GM12878 (cell line): ENCODE results near the gene TROAP. TPM values are rescaled to one million over a fixed set of nuclear protein-coding genes. Genes with fewer than 3 reads are reported as not detected.

Source experiments
- ATAC-seq: fragments of 200-7000 bp; cut with Tn5 transposase; 3 replicates; pipeline ENCODE4 v1.9.1; 2020; ENCODE audit warnings: mild to moderate bottlenecking, moderate library complexity
- BruUV-seq: library from RNA; stranded (reverse); fragments of 400-500 nt; replicated peaks from 2 replicates; lab custom pipeline; 2021; lab: Mats Ljungman, UMichigan
- CTCF ChIA-PET: fragments of 300-600 bp; sonication (Branson Sonifier 250); formaldehyde crosslinking; extraction: SDS; loops from one replicate; lab custom pipeline; 2021; ENCODE audit warnings: inconsistent platforms; lab: Yijun Ruan, JAX
- POLR2A ChIA-PET: fragments of 350-600 bp; formaldehyde crosslinking; extraction: SDS; loops from one replicate; lab custom pipeline; 2021; ENCODE audit warnings: inconsistent platforms; lab: Charles Lee
- RAD21 ChIA-PET: fragments of 300-600 bp; sonication (Branson Sonifier 250); formaldehyde crosslinking; loops from one replicate; lab custom pipeline; 2023; ENCODE audit warnings: antibody characterized with exemption; ENCODE audit not compliant: unreplicated experiment; lab: Charles Lee
- SMC1A ChIA-PET: fragments of 300-600 bp; sonication (Branson Sonifier 250); formaldehyde crosslinking; loops from one replicate; lab custom pipeline; 2023; ENCODE audit not compliant: unreplicated experiment, uncharacterized antibody; lab: Charles Lee
- DNase-seq: peaks from one replicate; pipeline ENCODE4 v3.0.0-alpha.2; 2011; ENCODE audit warnings: low read depth, low spot score
- FAIRE-seq: peaks from 3 replicates; lab custom pipeline; 2011; peaks lifted over from hg19 to GRCh38; lab: Jason Lieb, UNC
- H2AFZ ChIP-seq: 2 replicates; pipeline ENCODE4 v1.6.0; 2011; ENCODE audit warnings: low read depth, low read length, control low read depth; ENCODE audit not compliant: control insufficient read depth
- H3K27ac ChIP-seq: 2 replicates; pipeline ENCODE4 v1.5.1; 2011; ENCODE audit warnings: control low read depth; ENCODE audit not compliant: control insufficient read depth, insufficient read depth
- H3K27me3 ChIP-seq, 2 experiments: replicated peaks in 1 of 2; 2 replicates each; pipeline versions ENCODE4 v1.6.0 to v1.6.1; 2011; ENCODE audit warnings: low read length in 1 of 2; ENCODE audit not compliant: control insufficient read depth in 2 of 2, insufficient read depth in 2 of 2
- H3K36me3 ChIP-seq, 2 experiments: 2 replicates each; pipeline ENCODE4 v1.5.1; 2011; ENCODE audit warnings: low read length in 1 of 2; ENCODE audit not compliant: control insufficient read depth in 2 of 2, insufficient read depth in 2 of 2
- H3K4me1 ChIP-seq: 2 replicates; pipeline ENCODE4 v1.6.1; 2011; ENCODE audit warnings: mild to moderate bottlenecking, low read length, moderate library complexity, mixed read lengths; ENCODE audit not compliant: control insufficient read depth, insufficient read depth
- H3K4me2 ChIP-seq: 2 replicates; pipeline ENCODE4 v1.6.0; 2011; ENCODE audit warnings: control low read depth; ENCODE audit not compliant: control insufficient read depth, insufficient read depth
- H3K4me3 ChIP-seq: fragments of 200-600 bp; sonication (generic); 2 replicates; pipeline ENCODE4 v1.5.1; 2016
- H3K79me2 ChIP-seq: 2 replicates; pipeline ENCODE4 v1.6.0; 2011; ENCODE audit warnings: low read length; ENCODE audit not compliant: control insufficient read depth, insufficient read depth
- H3K9ac ChIP-seq: 2 replicates; pipeline ENCODE4 v1.8.0; 2011; ENCODE audit warnings: low read length, control low read depth, mixed read lengths; ENCODE audit not compliant: control insufficient read depth, insufficient read depth
- H3K9me3 ChIP-seq: replicated peaks from 3 replicates; pipeline ENCODE4 v1.5.1; 2011; ENCODE audit warnings: mild to moderate bottlenecking, low read length; ENCODE audit not compliant: control insufficient read depth, insufficient read depth
- H4K20me1 ChIP-seq: 2 replicates; pipeline ENCODE4 v1.6.0; 2011; ENCODE audit not compliant: control insufficient read depth, insufficient read depth
- EP300 ChIP-seq, 2 experiments: fragments of 150-350 bp in 1 of 2; IDR thresholded peaks; 2 replicates each; pipeline ENCODE4 v1.6.1; 2011 to 2012; ENCODE audit warnings: low read depth in 2 of 2, low read length in 2 of 2, borderline replicate concordance in 1 of 2, improper control_type of control experiment in 1 of 2, inconsistent platforms in 1 of 2; ENCODE audit not compliant: control insufficient read depth in 1 of 2
- KAT2A ChIP-seq: conservative IDR thresholded peaks from 2 replicates; pipeline ENCODE4 v1.6.1; 2011; ENCODE audit warnings: low read depth, low read length; ENCODE audit not compliant: control insufficient read depth
- LARP7 ChIP-seq: fragments of 450-650 bp; IDR thresholded peaks from 2 replicates; pipeline ENCODE4 v1.6.1; 2017; ENCODE audit warnings: mild to moderate bottlenecking
- NR2C1 ChIP-seq: fragments of 450-650 bp; IDR thresholded peaks from 2 replicates; pipeline ENCODE4 v1.6.1; 2017; ENCODE audit warnings: antibody characterized with exemption, mild to moderate bottlenecking, moderate library complexity
- POLR2A ChIP-seq: IDR thresholded peaks from 2 replicates; pipeline ENCODE4 v1.6.1; 2011; ENCODE audit warnings: low read depth, mild to moderate bottlenecking, low read length
- STAT1 ChIP-seq: fragments of 450-650 bp; conservative IDR thresholded peaks from 2 replicates; pipeline ENCODE4 v1.6.1; 2014; ENCODE audit warnings: antibody characterized with exemption, mild to moderate bottlenecking
- SUPT20H ChIP-seq: IDR thresholded peaks from 2 replicates; pipeline ENCODE4 v1.6.1; 2011; ENCODE audit warnings: low read depth, mild to moderate bottlenecking, low read length, moderate library complexity, borderline replicate concordance; ENCODE audit not compliant: control insufficient read depth
- YBX1 ChIP-seq: fragments of 450-650 bp; IDR thresholded peaks from 2 replicates; pipeline ENCODE4 v1.6.1; 2016; ENCODE audit warnings: antibody characterized with exemption
- ZNF622 ChIP-seq: fragments of 450-650 bp; IDR thresholded peaks from 2 replicates; pipeline ENCODE4 v1.6.1; 2017; ENCODE audit warnings: mild to moderate bottlenecking, inconsistent platforms
- WGBS: methylation state at CpG from one replicate; pipeline ENCODE4 v1.1.6; 2016; ENCODE audit warnings: low lambda C conversion rate; ENCODE audit not compliant: insufficient replicate concordance, insufficient coverage; ENCODE audit errors: missing lambda C conversion rate; 5-methylcytosine and 5-hydroxymethylcytosine counted together
- in situ Hi-C: fragments of 300-500 bp; cut with MboI; formaldehyde crosslinking; loops from 9 replicates; pipeline ENCODE4 v1.14.3; 2018; ENCODE audit warnings: mixed read lengths
- intact Hi-C: fragments of 100-400 bp; cut with micrococcal nuclease; formaldehyde crosslinking; loops from one replicate; pipeline ENCODE4 v1.14.2; 2022; ENCODE audit not compliant: unreplicated experiment
- polyA plus RNA-seq, 11 experiments: library from polyadenylated mRNA; depleted of rRNA in 4 of 11; unstranded in 6 of 11; stranded (reverse) in 5 of 11; fragments of >200 nt; fragmentation: Nextera tagmentation in 4 of 11; fragmentation: Illumina TruSeq in 1 of 11; extraction: Ambion mirVana in 4 of 11; extraction: Trizol in 1 of 11; gene quantifications; 1 replicate in 1 of 11; 2 replicates in 10 of 11; pipeline versions ENCODE4 v1.2.1 to v1.2.3, GENCODE V29; 2011 to 2016; ENCODE audit warnings: inconsistent platforms in 2 of 11, missing spikeins in 2 of 11, low read depth in 1 of 11
- total RNA-seq, 4 experiments: library from RNA; depleted of rRNA in 3 of 4; stranded (reverse); fragments of >200 nt in 3 of 4; fragmentation: Illumina TruSeq in 1 of 4; extraction: Trizol in 1 of 4; gene quantifications; 2 replicates each; pipeline versions ENCODE4 v1.2.1 to v1.2.3, GENCODE V29; 2013 to 2021
- TF ChIP-seq, protein P1 (sequence below): fragments of 450-650 bp; IDR thresholded peaks from 2 replicates; pipeline ENCODE4 v1.6.1; 2016; ENCODE audit warnings: mild to moderate bottlenecking
- TF ChIP-seq, protein P2 (sequence below): IDR thresholded peaks from 2 replicates; pipeline ENCODE4 v1.6.1; 2012; ENCODE audit warnings: low read depth, low read length, improper control_type of control experiment
- TF ChIP-seq, protein P3 (sequence below): IDR thresholded peaks from 2 replicates; pipeline ENCODE4 v1.6.1; 2012; ENCODE audit warnings: low read length, inconsistent platforms
- TF ChIP-seq, protein P4 (sequence below): IDR thresholded peaks from 2 replicates; pipeline ENCODE4 v1.6.1; 2011; ENCODE audit warnings: mild to moderate bottlenecking, low read depth, low read length, moderate library complexity; ENCODE audit not compliant: insufficient replicate concordance
- TF ChIP-seq, protein P5 (sequence below): fragments of 450-650 bp; formaldehyde crosslinking; IDR thresholded peaks from 2 replicates; pipeline ENCODE4 v1.4.0; 2022; ENCODE audit warnings: mild to moderate bottlenecking, moderate library complexity

TROAP gene
- total and polyA plus RNA-seq, 10 of the 15 experiments (the other 5 are each of a cell fraction or from before 2014, with no cell fraction given), result 26.8 to 93.7 (median 52.6) TPM

DNA sequence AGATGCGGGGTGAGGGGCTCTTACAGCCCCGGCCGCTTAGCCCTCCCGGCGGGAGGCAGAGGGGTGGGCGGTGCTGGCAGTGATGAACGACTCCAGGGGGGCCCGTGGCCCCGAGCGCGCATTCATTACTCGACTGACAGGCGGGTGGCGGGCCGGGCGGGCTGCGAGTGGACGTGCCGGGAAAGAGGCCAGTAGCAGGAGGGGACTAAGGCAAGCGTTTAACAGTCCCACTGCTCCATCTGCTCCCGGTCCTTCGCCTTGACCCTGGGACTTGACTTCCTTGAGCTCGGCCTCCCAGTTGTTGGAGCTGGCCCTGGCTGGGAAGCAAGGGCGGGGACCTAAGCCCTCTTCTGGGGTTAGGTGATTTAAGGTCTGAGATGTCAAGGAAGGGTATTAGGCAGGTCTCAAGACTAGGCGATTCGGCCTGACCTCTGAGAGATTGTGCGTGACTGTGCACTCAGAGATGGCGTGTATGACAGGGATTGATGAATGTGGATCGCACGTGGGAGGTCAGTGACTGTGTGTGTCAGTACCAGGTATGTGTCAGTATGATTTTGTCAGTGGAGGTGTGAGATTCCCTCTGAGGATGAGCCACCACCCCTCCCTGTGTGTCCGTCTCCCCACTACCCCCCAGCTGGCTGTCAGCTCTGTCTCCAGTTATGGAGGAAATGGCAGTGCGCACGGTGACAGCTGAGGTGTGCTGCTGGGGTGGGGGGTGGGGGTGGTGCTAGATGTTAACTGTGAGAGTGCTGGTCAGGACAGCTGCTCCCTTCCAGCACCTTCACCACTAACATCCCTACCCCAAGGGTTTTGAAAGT is 20.1 kb downstream of the TROAP start:
- H3K27ac ChIP-seq, result no peak overlapping the region
- ChIA-PET RAD21 (interaction anchor here (1.2 to 3.0 kb wide), 7 partner anchors 11 to 171 kb away, joined by 3 to 25 read pairs (median 8); partner anchors contain the start of gene TROAP), SMC1A (interaction anchor here (0.6 to 3.2 kb wide), 9 partner anchors 11 to 280 kb away, joined by 3 to 22 read pairs (median 4); no protein-coding TSS in a partner anchor), POLR2A (interaction anchor here (0.6 to 2.1 kb wide), 4 partner anchors 9 to 54 kb away, joined by 3 to 9 read pairs (median 5); no protein-coding TSS in a partner anchor), CTCF (interaction anchor here (0.5 to 4.0 kb wide), 27 partner anchors 9 to 279 kb away, joined by 3 to 139 read pairs (median 4); partner anchors contain the start of genes PRPH, SPATS2 and TROAP)
- H3K4me2 ChIP-seq, result peak overlapping the region; percentile 82
- H3K9ac ChIP-seq, result no peak overlapping the region
- H3K27me3 ChIP-seq, result peaks cover 22 to 33% of the 10 kb centered on the region in 2 experiments
- intact Hi-C loops, result loop anchor here (1.0 kb wide), 1 partner anchor 55 kb away; no protein-coding TSS in a partner anchor
- no peaks in the 10 kb centered on the region for H3K36me3 ChIP-seq
- peaks cover 38% of the 10 kb centered on the region for H3K4me1 ChIP-seq
- H4K20me1 ChIP-seq, result no peaks in the 10 kb centered on the region; the same call in none of the 2 replicates
- H2AFZ ChIP-seq, result no peak overlapping the region; the same call in 1 of the 2 replicates
- WGBS, result 3% methylated on average over 31 of the region's 33 CpGs
- no peaks in the 10 kb centered on the region for H3K9me3 ChIP-seq
- FAIRE-seq (peak; percentile 52), DNase-seq (no peak), ATAC-seq (no peak)
- no TSS peak for BruUV-seq
- in situ Hi-C loops, result no loop called here
- H3K79me2 ChIP-seq, result no peaks in the 10 kb centered on the region
- peak overlapping the region; percentile 8; the same call in 1 of the 2 replicates for H3K4me3 ChIP-seq
- TF ChIP-seq, protein P1, sequence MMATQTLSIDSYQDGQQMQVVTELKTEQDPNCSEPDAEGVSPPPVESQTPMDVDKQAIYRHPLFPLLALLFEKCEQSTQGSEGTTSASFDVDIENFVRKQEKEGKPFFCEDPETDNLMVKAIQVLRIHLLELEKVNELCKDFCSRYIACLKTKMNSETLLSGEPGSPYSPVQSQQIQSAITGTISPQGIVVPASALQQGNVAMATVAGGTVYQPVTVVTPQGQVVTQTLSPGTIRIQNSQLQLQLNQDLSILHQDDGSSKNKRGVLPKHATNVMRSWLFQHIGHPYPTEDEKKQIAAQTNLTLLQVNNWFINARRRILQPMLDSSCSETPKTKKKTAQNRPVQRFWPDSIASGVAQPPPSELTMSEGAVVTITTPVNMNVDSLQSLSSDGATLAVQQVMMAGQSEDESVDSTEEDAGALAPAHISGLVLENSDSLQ, result peak; percentile 60; the same call in 1 of the 2 replicates
- no peak for TF ChIP-seq NR2C1
- TF ChIP-seq, protein P2, sequence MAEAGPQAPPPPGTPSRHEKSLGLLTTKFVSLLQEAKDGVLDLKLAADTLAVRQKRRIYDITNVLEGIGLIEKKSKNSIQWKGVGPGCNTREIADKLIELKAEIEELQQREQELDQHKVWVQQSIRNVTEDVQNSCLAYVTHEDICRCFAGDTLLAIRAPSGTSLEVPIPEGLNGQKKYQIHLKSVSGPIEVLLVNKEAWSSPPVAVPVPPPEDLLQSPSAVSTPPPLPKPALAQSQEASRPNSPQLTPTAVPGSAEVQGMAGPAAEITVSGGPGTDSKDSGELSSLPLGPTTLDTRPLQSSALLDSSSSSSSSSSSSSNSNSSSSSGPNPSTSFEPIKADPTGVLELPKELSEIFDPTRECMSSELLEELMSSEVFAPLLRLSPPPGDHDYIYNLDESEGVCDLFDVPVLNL, result no peak
- no peak for TF ChIP-seq STAT1
- TF ChIP-seq ZNF622, result no peak
- TF ChIP-seq, protein P3, sequence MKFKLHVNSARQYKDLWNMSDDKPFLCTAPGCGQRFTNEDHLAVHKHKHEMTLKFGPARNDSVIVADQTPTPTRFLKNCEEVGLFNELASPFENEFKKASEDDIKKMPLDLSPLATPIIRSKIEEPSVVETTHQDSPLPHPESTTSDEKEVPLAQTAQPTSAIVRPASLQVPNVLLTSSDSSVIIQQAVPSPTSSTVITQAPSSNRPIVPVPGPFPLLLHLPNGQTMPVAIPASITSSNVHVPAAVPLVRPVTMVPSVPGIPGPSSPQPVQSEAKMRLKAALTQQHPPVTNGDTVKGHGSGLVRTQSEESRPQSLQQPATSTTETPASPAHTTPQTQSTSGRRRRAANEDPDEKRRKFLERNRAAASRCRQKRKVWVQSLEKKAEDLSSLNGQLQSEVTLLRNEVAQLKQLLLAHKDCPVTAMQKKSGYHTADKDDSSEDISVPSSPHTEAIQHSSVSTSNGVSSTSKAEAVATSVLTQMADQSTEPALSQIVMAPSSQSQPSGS, result no peak
- TF ChIP-seq KAT2A, result no peak
- no peak for TF ChIP-seq EP300 (IDR thresholded peaks at IDR 0.05; ENCODE audit: borderline replicate concordance in 1 of 2, control insufficient read depth in 1 of 2, low read depth in 2 of 2, low read length in 2 of 2)
- no peak for TF ChIP-seq YBX1
- TF ChIP-seq, protein P4, sequence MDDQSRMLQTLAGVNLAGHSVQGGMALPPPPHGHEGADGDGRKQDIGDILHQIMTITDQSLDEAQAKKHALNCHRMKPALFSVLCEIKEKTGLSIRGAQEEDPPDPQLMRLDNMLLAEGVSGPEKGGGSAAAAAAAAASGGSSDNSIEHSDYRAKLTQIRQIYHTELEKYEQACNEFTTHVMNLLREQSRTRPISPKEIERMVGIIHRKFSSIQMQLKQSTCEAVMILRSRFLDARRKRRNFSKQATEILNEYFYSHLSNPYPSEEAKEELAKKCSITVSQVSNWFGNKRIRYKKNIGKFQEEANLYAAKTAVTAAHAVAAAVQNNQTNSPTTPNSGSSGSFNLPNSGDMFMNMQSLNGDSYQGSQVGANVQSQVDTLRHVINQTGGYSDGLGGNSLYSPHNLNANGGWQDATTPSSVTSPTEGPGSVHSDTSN, result peak; percentile 49
- no peak for TF ChIP-seq LARP7
- TF ChIP-seq, protein P5, sequence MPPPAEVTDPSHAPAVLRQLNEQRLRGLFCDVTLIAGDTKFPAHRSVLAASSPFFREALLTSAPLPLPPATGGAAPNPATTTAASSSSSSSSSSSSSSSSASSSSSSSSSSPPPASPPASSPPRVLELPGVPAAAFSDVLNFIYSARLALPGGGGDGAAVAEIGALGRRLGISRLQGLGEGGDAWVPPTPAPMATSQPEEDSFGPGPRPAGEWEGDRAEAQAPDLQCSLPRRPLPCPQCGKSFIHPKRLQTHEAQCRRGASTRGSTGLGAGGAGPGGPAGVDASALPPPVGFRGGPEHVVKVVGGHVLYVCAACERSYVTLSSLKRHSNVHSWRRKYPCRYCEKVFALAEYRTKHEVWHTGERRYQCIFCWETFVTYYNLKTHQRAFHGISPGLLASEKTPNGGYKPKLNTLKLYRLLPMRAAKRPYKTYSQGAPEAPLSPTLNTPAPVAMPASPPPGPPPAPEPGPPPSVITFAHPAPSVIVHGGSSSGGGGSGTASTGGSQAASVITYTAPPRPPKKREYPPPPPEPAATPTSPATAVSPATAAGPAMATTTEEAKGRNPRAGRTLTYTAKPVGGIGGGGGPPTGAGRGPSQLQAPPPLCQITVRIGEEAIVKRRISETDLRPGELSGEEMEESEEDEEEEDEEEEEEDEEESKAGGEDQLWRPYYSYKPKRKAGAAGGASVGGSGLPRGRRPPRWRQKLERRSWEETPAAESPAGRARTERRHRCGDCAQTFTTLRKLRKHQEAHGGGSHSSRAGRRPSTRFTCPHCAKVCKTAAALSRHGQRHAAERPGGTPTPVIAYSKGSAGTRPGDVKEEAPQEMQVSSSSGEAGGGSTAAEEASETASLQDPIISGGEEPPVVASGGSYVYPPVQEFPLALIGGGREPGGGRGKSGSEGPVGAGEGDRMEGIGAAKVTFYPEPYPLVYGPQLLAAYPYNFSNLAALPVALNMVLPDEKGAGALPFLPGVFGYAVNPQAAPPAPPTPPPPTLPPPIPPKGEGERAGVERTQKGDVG (CRISPR knock-in tag), result no peak
- TF ChIP-seq SUPT20H, result no peak
- no peak for TF ChIP-seq POLR2A
